GM10266 (cell line): ENCODE results near the gene SERINC3.
A peak's percentile ranks its signal among the peaks of the same experiment; 100 is the strongest.

Experiments
- DNase-seq: peaks from one replicate; pipeline ENCODE4 v3.0.0; 2012; ENCODE audit errors: extremely low spot score
- CTCF ChIP-seq: IDR thresholded peaks from 2 replicates; pipeline ENCODE4 v1.5.1; 2012; ENCODE audit warnings: mild to moderate bottlenecking, low read depth; ENCODE audit not compliant: control insufficient read depth, insufficient read depth; ENCODE audit errors: missing control alignments

Gene SERINC3

DNA sequence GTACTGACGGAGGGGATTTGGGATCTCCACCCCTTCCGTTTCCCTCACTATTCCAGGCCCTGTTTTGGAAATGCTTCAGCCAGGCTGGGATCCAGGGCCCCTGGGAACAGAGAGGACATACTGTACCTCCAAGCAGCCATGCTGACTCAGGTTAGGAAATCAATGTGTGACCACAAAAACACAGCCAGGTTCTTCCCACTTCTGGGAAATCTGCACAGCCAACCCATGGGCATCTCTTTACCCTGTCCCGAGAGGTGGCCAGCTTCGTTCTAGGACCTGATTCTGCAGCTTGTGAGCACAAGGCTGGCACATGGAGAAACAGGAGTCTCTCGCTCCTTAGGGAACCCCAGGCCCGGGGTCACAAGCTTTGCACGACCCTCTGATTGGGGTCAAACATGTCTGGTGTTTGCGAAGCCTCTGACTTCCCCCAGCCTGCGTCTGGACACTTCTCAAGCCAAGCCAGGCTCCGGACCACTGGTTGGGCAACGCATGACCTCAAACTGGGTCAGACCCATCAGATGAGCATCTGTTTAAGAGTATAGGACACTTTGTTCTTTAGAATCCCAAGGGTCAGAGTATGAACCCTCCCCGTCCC, 54.5 kb downstream of the SERINC3 start:
- no peak for TF ChIP-seq CTCF
- no peak for DNase-seq

DNA sequence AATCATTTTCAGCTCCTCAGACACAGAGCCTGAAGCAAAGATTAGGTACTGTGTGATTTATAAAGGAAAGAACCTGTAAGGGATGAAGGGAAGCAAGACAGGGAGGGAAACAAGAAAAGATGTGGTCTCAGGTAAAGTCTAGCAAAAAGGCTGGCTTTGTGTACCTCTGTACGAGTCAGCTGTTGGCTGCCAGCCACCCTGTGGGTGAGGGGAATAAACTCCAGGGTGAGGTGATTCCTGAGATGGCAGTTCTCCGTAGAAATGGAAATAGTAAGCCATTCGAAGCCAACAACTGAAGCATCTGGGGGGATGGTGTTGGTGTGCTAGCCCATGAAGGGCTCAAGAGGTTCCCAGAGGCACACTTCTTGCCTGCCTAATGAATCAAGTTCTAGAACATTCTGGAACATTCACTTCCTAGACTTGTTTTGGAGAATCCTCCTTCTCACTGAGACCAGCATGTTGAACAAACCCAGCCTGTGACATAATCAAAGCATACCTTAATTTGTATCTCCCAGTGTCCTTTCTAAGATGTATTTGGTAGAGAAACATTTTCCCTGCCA, 56.8 kb downstream of the SERINC3 start:
- no peak for DNase-seq
- TF ChIP-seq CTCF, result no peak

DNA sequence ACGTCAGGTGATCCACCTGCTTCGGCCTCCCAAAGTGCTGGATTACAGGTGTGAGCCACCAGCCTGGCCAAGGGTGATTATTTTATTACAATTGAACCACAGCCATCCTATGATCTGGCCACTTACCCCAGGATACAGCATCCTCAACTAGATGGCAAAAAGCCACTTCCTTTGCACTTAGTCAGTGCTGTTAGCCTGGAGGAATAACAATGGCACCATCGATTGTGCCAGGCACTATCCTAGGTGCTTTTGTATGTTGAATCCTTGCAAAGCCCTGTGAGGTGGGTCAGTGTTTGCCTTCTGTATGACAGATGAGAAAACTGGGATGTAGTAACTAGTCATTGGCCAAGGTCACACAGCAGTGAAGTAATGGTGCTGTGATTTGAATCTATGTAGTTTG, 57.4 kb downstream of the SERINC3 start:
- TF ChIP-seq CTCF, result no peak
- DNase-seq, result no peak

GRCh38 chr20:44463466-44463865, 58.4 kb downstream of the SERINC3 start:
- no peak for DNase-seq
- no peak for TF ChIP-seq CTCF

GRCh38 chr20:44461803-44462174, 60.1 kb downstream of the SERINC3 start:
- no peak for TF ChIP-seq CTCF
- DNase-seq, result no peak

- no peak for DNase-seq
- no peak for TF ChIP-seq CTCF
Measured at GRCh38 chr20:44461142-44461802, 60.6 kb downstream of the SERINC3 start.

DNA sequence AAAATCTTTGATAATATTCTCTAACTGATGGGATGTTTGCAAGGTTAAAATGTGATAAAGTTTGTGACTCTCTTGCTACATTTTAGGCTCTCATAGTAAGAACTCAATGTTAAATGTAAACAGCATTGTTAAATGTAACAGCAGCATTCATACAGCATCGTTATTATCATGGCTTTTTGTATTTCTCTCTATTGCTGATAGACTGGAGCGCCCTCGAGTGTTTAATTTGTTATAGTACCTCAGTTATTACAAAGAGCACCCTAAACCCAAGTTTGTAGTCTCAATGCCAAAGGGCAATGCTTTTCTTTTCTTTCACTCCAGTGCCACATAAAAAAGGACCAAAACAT, 61.1 kb downstream of the SERINC3 start:
- peak; percentile 33 for DNase-seq
- peak; percentile 39 for TF ChIP-seq CTCF
